WTC11 (cell line): ENCODE measurements around the gene SLC2A14. TPM values are rescaled to one million over a fixed set of nuclear protein-coding genes. Genes with fewer than 3 reads are reported as not detected.
"Not testable (repeated sequence)": the region's sequence is repeated elsewhere in the genome, so short reads cannot be mapped to it uniquely, and the experiment has no call there.

ENCODE experiments used
- ATAC-seq: fragments of 200-7000 bp; cut with Tn5 transposase; 2 replicates; pipeline ENCODE4 v1.10.0; 2021; ENCODE audit warnings: mild to moderate bottlenecking, moderate library complexity
- CTCF ChIA-PET: fragments of 300-600 bp; sonication (Branson Sonifier 250); formaldehyde crosslinking; loops from one replicate; lab custom pipeline; 2021; ENCODE audit warnings: antibody characterized with exemption; lab: Charles Lee
- POLR2A ChIA-PET: fragments of 350-600 bp; sonication (Branson Sonifier 250); formaldehyde crosslinking; loops from one replicate; lab custom pipeline; 2021; ENCODE audit warnings: antibody characterized with exemption; lab: Charles Lee
- DNase-seq: peaks from one replicate; pipeline ENCODE4 v3.0.0; 2021; ENCODE audit warnings: low spot score
- H3K27ac Mint-ChIP-seq: 2 replicates; pipeline ENCODE4 v1.8.0; 2021; ENCODE audit warnings: mixed read lengths
- H3K27me3 Mint-ChIP-seq: 2 replicates; pipeline ENCODE4 v1.8.0; 2021; ENCODE audit warnings: low read depth, mild to moderate bottlenecking, moderate library complexity, mixed read lengths
- H3K36me3 Mint-ChIP-seq: 2 replicates; pipeline ENCODE4 v1.8.0; 2021; ENCODE audit warnings: mixed read lengths
- H3K4me1 Mint-ChIP-seq: 2 replicates; pipeline ENCODE4 v1.8.0; 2022; ENCODE audit warnings: mixed read lengths
- H3K4me3 Mint-ChIP-seq: 2 replicates; pipeline ENCODE4 v1.8.0; 2021; ENCODE audit warnings: mild to moderate bottlenecking, moderate library complexity, mixed read lengths
- H3K9me3 Mint-ChIP-seq: 2 replicates; pipeline ENCODE4 v1.8.0; 2021; ENCODE audit warnings: mixed read lengths
- CREM ChIP-seq: sonication (generic); formaldehyde crosslinking; IDR thresholded peaks from 2 replicates; pipeline ENCODE4 v1.8.1; 2022; ENCODE audit warnings: mild to moderate bottlenecking, missing genetic modification reagents, moderate library complexity
- ERG ChIP-seq: fragments of 250-450 bp; sonication (Bioruptor Pico); IDR thresholded peaks from 2 replicates; pipeline ENCODE4 v1.8.0; 2021; ENCODE audit warnings: mild to moderate bottlenecking
- FOXJ3 ChIP-seq: sonication (generic); formaldehyde crosslinking; IDR thresholded peaks from 2 replicates; pipeline ENCODE4 v1.9.0; 2021; ENCODE audit warnings: missing genetic modification reagents, mild to moderate bottlenecking, borderline replicate concordance
- NFYB ChIP-seq: sonication (generic); formaldehyde crosslinking; conservative IDR thresholded peaks from 2 replicates; pipeline ENCODE4 v1.8.0; 2022; ENCODE audit warnings: low read depth, missing genetic modification reagents
- ZBTB21 ChIP-seq: sonication (generic); formaldehyde crosslinking; IDR thresholded peaks from 2 replicates; pipeline ENCODE4 v1.8.1; 2023; ENCODE audit warnings: mild to moderate bottlenecking, missing genetic modification reagents, borderline replicate concordance
- ZNF281 ChIP-seq: sonication (generic); formaldehyde crosslinking; IDR thresholded peaks from 2 replicates; pipeline ENCODE4 v1.8.0; 2023; ENCODE audit warnings: mild to moderate bottlenecking, missing genetic modification reagents
- total RNA-seq: library from RNA; stranded (reverse); gene quantifications from 3 replicates; pipeline ENCODE4 v1.2.3, GENCODE V29; 2021
- TF ChIP-seq, protein P1 (sequence below): sonication (generic); formaldehyde crosslinking; IDR thresholded peaks from 2 replicates; pipeline ENCODE4 v1.8.1; 2022; ENCODE audit warnings: low read depth, mild to moderate bottlenecking, moderate library complexity, missing genetic modification reagents, borderline replicate concordance
- TF ChIP-seq, protein P2 (sequence below): fragments of 250-450 bp; sonication (Bioruptor Pico); IDR thresholded peaks from 2 replicates; pipeline ENCODE4 v2.1.2; 2022; ENCODE audit warnings: mild to moderate bottlenecking, moderate library complexity
- TF ChIP-seq, protein P3 (sequence below): sonication (generic); formaldehyde crosslinking; conservative IDR thresholded peaks from 2 replicates; pipeline ENCODE4 v1.8.1; 2022; ENCODE audit warnings: mild to moderate bottlenecking, missing genetic modification reagents

The SLC2A14 gene
- total RNA-seq, 1 experiment from 2014 or later = 24.4 TPM

GRCh38 chr12:7881736-7882120, 9.0 kb upstream of the SLC2A14 start:
- Mint-ChIP-seq H3K4me1 (peaks cover 26% of the 10 kb centered on the region), H3K27ac (peak overlapping the region; percentile 89)
- H3K36me3 Mint-ChIP-seq, H3K4me3 Mint-ChIP-seq, H3K9me3 Mint-ChIP-seq, DNase-seq, CTCF ChIA-PET: not testable (repeated sequence)
- TF ChIP-seq NFYB (CRISPR knock-in tag) = peak; percentile 68
- TF ChIP-seq, all 79 proteins: peak for 1; not testable (repeated sequence) for 78
- ATAC-seq, H3K27me3 Mint-ChIP-seq: not testable (repeated sequence)
- POLR2A ChIA-PET = interaction anchor here (0.6 to 1.2 kb wide), 2 partner anchors 9 to 55 kb away, joined by 3 to 4 read pairs; partner anchors contain the start of gene SLC2A14

GRCh38 chr12:7880952-7881735, 8.4 kb upstream of the SLC2A14 start:
- DNase-seq, H3K4me3 Mint-ChIP-seq, CTCF ChIA-PET, H3K36me3 Mint-ChIP-seq, ATAC-seq, H3K27ac Mint-ChIP-seq, H3K27me3 Mint-ChIP-seq, H3K9me3 Mint-ChIP-seq: not testable (repeated sequence)
- peaks cover 26% of the 10 kb centered on the region for H3K4me1 Mint-ChIP-seq
- POLR2A ChIA-PET = interaction anchor here (0.6 to 1.2 kb wide), 2 partner anchors 8 to 55 kb away, joined by 3 to 4 read pairs; partner anchors contain the start of gene SLC2A14

DNA sequence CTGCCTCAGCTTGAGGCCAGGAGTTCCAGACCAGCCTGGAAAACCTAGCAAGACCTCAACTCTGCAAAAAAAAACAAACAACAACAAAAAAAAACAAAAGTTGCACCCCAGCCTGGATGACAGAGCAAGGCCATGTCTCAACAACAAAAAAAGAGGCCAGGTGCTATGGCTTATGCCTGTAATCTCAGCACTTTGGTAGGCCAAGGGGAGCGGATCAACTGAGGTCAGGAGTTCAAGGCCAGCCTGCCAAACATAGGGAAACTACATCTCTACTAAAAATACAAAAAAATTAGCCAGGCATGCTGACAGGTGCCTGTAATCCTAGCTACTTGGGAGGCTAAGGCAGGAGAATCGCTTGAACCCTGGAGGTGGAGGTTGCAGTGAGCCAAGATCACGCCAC, 6.5 kb upstream of the SLC2A14 start:
- ChIA-PET CTCF (no interaction called here), POLR2A (no interaction called here)
- no peak overlapping the region for H3K4me3 Mint-ChIP-seq
- H3K4me1 Mint-ChIP-seq = peaks cover 11% of the 10 kb centered on the region
- DNase-seq (no peak), ATAC-seq (no peak)
- peaks cover 6% of the 10 kb centered on the region for H3K9me3 Mint-ChIP-seq
- H3K27ac Mint-ChIP-seq = 0 out of 2 replicates have a peak overlapping the region, but pooled peaks have one; percentile 63
- H3K36me3 Mint-ChIP-seq = peaks cover 8% of the 10 kb centered on the region
- no peaks in the 10 kb centered on the region for H3K27me3 Mint-ChIP-seq
- TF ChIP-seq, protein P1, sequence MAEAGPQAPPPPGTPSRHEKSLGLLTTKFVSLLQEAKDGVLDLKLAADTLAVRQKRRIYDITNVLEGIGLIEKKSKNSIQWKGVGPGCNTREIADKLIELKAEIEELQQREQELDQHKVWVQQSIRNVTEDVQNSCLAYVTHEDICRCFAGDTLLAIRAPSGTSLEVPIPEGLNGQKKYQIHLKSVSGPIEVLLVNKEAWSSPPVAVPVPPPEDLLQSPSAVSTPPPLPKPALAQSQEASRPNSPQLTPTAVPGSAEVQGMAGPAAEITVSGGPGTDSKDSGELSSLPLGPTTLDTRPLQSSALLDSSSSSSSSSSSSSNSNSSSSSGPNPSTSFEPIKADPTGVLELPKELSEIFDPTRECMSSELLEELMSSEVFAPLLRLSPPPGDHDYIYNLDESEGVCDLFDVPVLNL = no peak
- TF ChIP-seq ZBTB21 (CRISPR knock-in tag) (no peak), ZNF281 (CRISPR knock-in tag) (no peak)

DNA sequence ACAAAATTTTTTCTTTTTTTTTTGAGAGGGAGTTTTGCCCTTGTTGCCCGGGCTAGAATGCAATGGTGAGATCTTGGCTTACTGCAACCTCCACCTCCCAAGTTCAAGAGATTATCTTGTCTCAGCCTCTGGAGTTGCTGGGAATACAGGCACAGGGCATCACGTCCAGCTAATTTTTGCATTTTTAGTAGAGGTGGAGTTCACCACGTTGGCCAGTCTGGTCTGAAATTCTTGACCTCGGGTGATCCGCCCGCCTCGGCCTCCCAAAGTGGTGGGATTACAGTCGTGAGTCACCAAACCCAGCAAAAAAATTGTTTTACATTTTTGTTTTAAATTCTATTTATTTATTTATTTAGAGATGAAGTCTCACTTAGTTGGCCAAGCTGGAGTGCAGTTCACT, 4.7 kb upstream of the SLC2A14 start:
- TF ChIP-seq, protein P2, sequence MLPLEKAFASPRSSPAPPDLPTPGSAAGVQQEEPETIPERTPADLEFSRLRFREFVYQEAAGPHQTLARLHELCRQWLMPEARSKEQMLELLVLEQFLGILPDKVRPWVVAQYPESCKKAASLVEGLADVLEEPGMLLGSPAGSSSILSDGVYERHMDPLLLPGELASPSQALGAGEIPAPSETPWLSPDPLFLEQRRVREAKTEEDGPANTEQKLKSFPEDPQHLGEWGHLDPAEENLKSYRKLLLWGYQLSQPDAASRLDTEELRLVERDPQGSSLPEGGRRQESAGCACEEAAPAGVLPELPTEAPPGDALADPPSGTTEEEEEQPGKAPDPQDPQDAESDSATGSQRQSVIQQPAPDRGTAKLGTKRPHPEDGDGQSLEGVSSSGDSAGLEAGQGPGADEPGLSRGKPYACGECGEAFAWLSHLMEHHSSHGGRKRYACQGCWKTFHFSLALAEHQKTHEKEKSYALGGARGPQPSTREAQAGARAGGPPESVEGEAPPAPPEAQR (CRISPR knock-in tag) = no peak
- TF ChIP-seq, protein P3, sequence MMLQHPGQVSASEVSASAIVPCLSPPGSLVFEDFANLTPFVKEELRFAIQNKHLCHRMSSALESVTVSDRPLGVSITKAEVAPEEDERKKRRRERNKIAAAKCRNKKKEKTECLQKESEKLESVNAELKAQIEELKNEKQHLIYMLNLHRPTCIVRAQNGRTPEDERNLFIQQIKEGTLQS = no peak
- TF ChIP-seq ERG (no peak), FOXJ3 (CRISPR knock-in tag) (no peak), CREM (no peak)
- TF ChIP-seq, all 79 proteins: peak for 0
- no peak for DNase-seq
- Mint-ChIP-seq H3K36me3 (peaks cover 7% of the 10 kb centered on the region), H3K9me3 (peaks cover 6% of the 10 kb centered on the region), H3K4me1 (peaks cover 16% of the 10 kb centered on the region), H3K4me3 (no peak overlapping the region), H3K27ac (no peak overlapping the region), H3K27me3 (no peaks in the 10 kb centered on the region)
- CTCF ChIA-PET = interaction anchor here (1.3 kb wide), 1 partner anchor 28 kb away, joined by 5 read pairs; no protein-coding TSS in a partner anchor
- no peak for ATAC-seq
- POLR2A ChIA-PET = no interaction called here
